Nephron progenitor cell (in vitro differentiated cells): ENCODE data around the gene TDRD3.

ENCODE experiments used
- DNase-seq: peaks from one replicate; pipeline ENCODE4 v3.0.0; 2021
- H3K27ac Mint-ChIP-seq: 2 replicates; pipeline ENCODE4 v1.8.0; 2021; ENCODE audit warnings: mild to moderate bottlenecking, moderate library complexity, mixed read lengths
- H3K27me3 Mint-ChIP-seq: 2 replicates; pipeline ENCODE4 v1.8.0; 2021; ENCODE audit warnings: mild to moderate bottlenecking, low read depth, mixed read lengths; ENCODE audit not compliant: poor library complexity
- H3K36me3 Mint-ChIP-seq: 2 replicates; pipeline ENCODE4 v1.8.0; 2021; ENCODE audit warnings: low read depth, mixed read lengths
- H3K4me1 Mint-ChIP-seq: 2 replicates; pipeline ENCODE4 v1.8.0; 2021; ENCODE audit warnings: mixed read lengths
- H3K4me3 Mint-ChIP-seq: 2 replicates; pipeline ENCODE4 v1.8.0; 2021; ENCODE audit warnings: mild to moderate bottlenecking, moderate library complexity, mixed read lengths
- H3K9me3 Mint-ChIP-seq: 2 replicates; pipeline ENCODE4 v1.8.0; 2021; ENCODE audit warnings: mild to moderate bottlenecking, moderate library complexity, mixed read lengths
- CTCF ChIP-seq: fragments of 200-600 bp; sonication (generic); IDR thresholded peaks from 2 replicates; pipeline ENCODE4 v1.5.0; 2021; ENCODE audit warnings: antibody characterized with exemption

TDRD3 gene

GRCh38 chr13:60427285-60427684 is 30.3 kb downstream of the TDRD3 start:
- Mint-ChIP-seq H3K4me1 (no peaks in the 10 kb centered on the region), H3K9me3 (peaks cover 4% of the 10 kb centered on the region), H3K36me3 (peaks cover 9% of the 10 kb centered on the region), H3K4me3 (no peak overlapping the region), H3K27ac (no peak overlapping the region), H3K27me3 (no peaks in the 10 kb centered on the region)
- TF ChIP-seq CTCF = no peak
- no peak for DNase-seq

GRCh38 chr13:60431108-60431700 is 34.2 kb downstream of the TDRD3 start:
- peak; percentile 3 for DNase-seq
- Mint-ChIP-seq H3K9me3 (peaks cover 11% of the 10 kb centered on the region), H3K36me3 (peaks cover 15% of the 10 kb centered on the region), H3K27ac (no peak overlapping the region), H3K4me1 (no peaks in the 10 kb centered on the region), H3K27me3 (no peaks in the 10 kb centered on the region), H3K4me3 (no peak overlapping the region)
- TF ChIP-seq CTCF = peak; percentile 97

GRCh38 chr13:60433505-60433904 is 36.5 kb downstream of the TDRD3 start:
- TF ChIP-seq CTCF = no peak
- DNase-seq = no peak
- peaks cover 22% of the 10 kb centered on the region for H3K36me3 Mint-ChIP-seq

GRCh38 chr13:60435762-60436374 is 38.8 kb downstream of the TDRD3 start:
- H3K4me3 Mint-ChIP-seq = no peak overlapping the region
- no peak for TF ChIP-seq CTCF
- H3K9me3 Mint-ChIP-seq = peaks cover 28% of the 10 kb centered on the region
- no peak for DNase-seq
- no peak overlapping the region for H3K27ac Mint-ChIP-seq
- H3K27me3 Mint-ChIP-seq = no peaks in the 10 kb centered on the region
- no peaks in the 10 kb centered on the region for H3K4me1 Mint-ChIP-seq
- H3K36me3 Mint-ChIP-seq = peaks cover 24% of the 10 kb centered on the region

More at GRCh38 chr13:60433505-60433904, 36.5 kb downstream of the TDRD3 start:
- Mint-ChIP-seq H3K27ac (no peak overlapping the region), H3K27me3 (no peaks in the 10 kb centered on the region), H3K9me3 (peaks cover 27% of the 10 kb centered on the region), H3K4me1 (no peaks in the 10 kb centered on the region), H3K4me3 (no peak overlapping the region)

- peaks cover 24% of the 10 kb centered on the region for H3K36me3 Mint-ChIP-seq
- TF ChIP-seq CTCF = no peak
- H3K27ac Mint-ChIP-seq = no peak overlapping the region
- H3K27me3 Mint-ChIP-seq = no peaks in the 10 kb centered on the region
- H3K4me1 Mint-ChIP-seq = no peaks in the 10 kb centered on the region
- no peak for DNase-seq
- no peak overlapping the region for H3K4me3 Mint-ChIP-seq
- peaks cover 28% of the 10 kb centered on the region for H3K9me3 Mint-ChIP-seq
Observed at GRCh38 chr13:60439201-60439600, 42.2 kb downstream of the TDRD3 start.

- H3K27ac Mint-ChIP-seq = peak overlapping the region; percentile 29
- DNase-seq = no peak
- H3K4me1 Mint-ChIP-seq = no peaks in the 10 kb centered on the region
- H3K4me3 Mint-ChIP-seq = no peak overlapping the region
- H3K9me3 Mint-ChIP-seq = peaks cover 12% of the 10 kb centered on the region
- H3K27me3 Mint-ChIP-seq = no peaks in the 10 kb centered on the region
- TF ChIP-seq CTCF = no peak
- peaks cover 10% of the 10 kb centered on the region for H3K36me3 Mint-ChIP-seq
Observed at GRCh38 chr13:60441761-60442160, 44.7 kb downstream of the TDRD3 start.
